ENCODE results near the gene TAOK2.

The TAOK2 gene

GRCh38 chr16:29991571-29991904, 17.9 kb downstream of the TAOK2 start (continued):
- TF ChIP-seq PRDM10 (tag by site-specific recombination; IDR thresholded peaks at IDR 0.05) (no peak), ZNF529 (tag by site-specific recombination; IDR thresholded peaks at IDR 0.05; ENCODE audit: insufficient replicate concordance) (no peak), KLF1 (tag by site-specific recombination; IDR thresholded peaks at IDR 0.05) (peak; percentile 47; the same call in 1 of the 2 replicates), ZNF362 (tag by site-specific recombination; IDR thresholded peaks at IDR 0.05) (no peak), ZNF23 (tag by site-specific recombination; IDR thresholded peaks at IDR 0.05; ENCODE audit: borderline replicate concordance) (no peak), ZNF214 (tag by site-specific recombination; IDR thresholded peaks at IDR 0.05; ENCODE audit: borderline replicate concordance) (no peak), IKZF3 (tag by site-specific recombination; IDR thresholded peaks at IDR 0.05) (no peak), SP2 (tag by site-specific recombination; IDR thresholded peaks at IDR 0.05) (peak; percentile 22; the same call in 1 of the 2 replicates)

GRCh38 chr16:29992344-29992967, 18.8 kb downstream of the TAOK2 start:
- CTCF ChIA-PET: interaction anchor here (0.8 to 0.9 kb wide), 2 partner anchors 17 to 351 kb away, joined by 3 read pairs; no protein-coding TSS in a partner anchor
- Histone ChIP-seq H3K4me3 (ENCODE audit: low read depth, low read length) (no peak overlapping the region), H3K4me1 (ENCODE audit: control insufficient read depth, insufficient read depth, low read length) (no peaks in the 10 kb centered on the region; the same call in 1 of the 2 replicates), H3K36me3 (ENCODE audit: control insufficient read depth in 2 of 2, insufficient read depth in 1 of 2, low read length in 2 of 2) (peaks cover 15 to 81% of the 10 kb centered on the region in 2 experiments), H3K27ac (ENCODE audit: extremely low read depth, low read depth, low read length) (no peak overlapping the region), H3K9me3 (ENCODE audit: control insufficient read depth, insufficient read depth, low read depth, low read length) (no peaks in the 10 kb centered on the region)
- POLR2A ChIA-PET: interaction anchor here (0.5 to 1.6 kb wide), 4 partner anchors 16 to 186 kb away, joined by 3 to 5 read pairs (median 4); partner anchors contain the start of genes ASPHD1, MAZ and SEZ6L2
- TF ChIP-seq ZNF248 (tag by site-specific recombination; IDR thresholded peaks at IDR 0.05) (no peak), SP3 (tag by site-specific recombination; IDR thresholded peaks at IDR 0.05) (no peak), EGR2 (tag by site-specific recombination; IDR thresholded peaks at IDR 0.05; ENCODE audit: low read depth) (peak; percentile 28; the same call in 1 of the 2 replicates), ZNF747 (tag by site-specific recombination; IDR thresholded peaks at IDR 0.05) (no peak), ZNF37A (tag by site-specific recombination; IDR thresholded peaks at IDR 0.05) (no peak), ZNF19 (tag by site-specific recombination; IDR thresholded peaks at IDR 0.05; ENCODE audit: low read depth) (no peak), HOXA7 (CRISPR knock-in tag; IDR thresholded peaks at IDR 0.05; ENCODE audit: borderline replicate concordance) (no peak), ZNF639 (tag by site-specific recombination; IDR thresholded peaks at IDR 0.05) (no peak), YY1 (tag by site-specific recombination; IDR thresholded peaks at IDR 0.05) (no peak), ZNF777 (tag by site-specific recombination; IDR thresholded peaks at IDR 0.05; ENCODE audit: borderline replicate concordance) (no peak), MEIS1 (CRISPR knock-in tag; IDR thresholded peaks at IDR 0.05; ENCODE audit: borderline replicate concordance) (no peak), PATZ1 (tag by site-specific recombination; IDR thresholded peaks at IDR 0.05) (no peak; the same call in 1 of the 2 replicates), ZNF658 (tag by site-specific recombination; IDR thresholded peaks at IDR 0.05) (no peak), ZNF473 (tag by site-specific recombination; IDR thresholded peaks at IDR 0.05) (no peak), ZNF510 (tag by site-specific recombination; IDR thresholded peaks at IDR 0.05; ENCODE audit: insufficient replicate concordance) (no peak), ZSCAN16 (tag by site-specific recombination; IDR thresholded peaks at IDR 0.05) (no peak), ZNF785 (tag by site-specific recombination; IDR thresholded peaks at IDR 0.05) (no peak), GLIS1 (tag by site-specific recombination; IDR thresholded peaks at IDR 0.05) (peak; percentile 85), ZNF580 (tag by site-specific recombination; IDR thresholded peaks at IDR 0.05) (no peak), ZNF544 (tag by site-specific recombination; IDR thresholded peaks at IDR 0.05) (no peak), ZNF10 (tag by site-specific recombination; IDR thresholded peaks at IDR 0.05) (no peak), ZNF791 (tag by site-specific recombination; IDR thresholded peaks at IDR 0.05) (no peak)

All from HEK293 (cell line).